Astrocyte (in vitro differentiated cells and primary cell): ENCODE data around the gene STXBP1. TPM values are rescaled to one million over a fixed set of nuclear protein-coding genes. Genes with fewer than 3 reads are reported as not detected.
A peak's percentile ranks its signal among the peaks of the same experiment; 100 is the strongest.

Source experiments
- DNase-seq: peaks from one replicate; pipeline ENCODE4 v3.0.0-alpha.2; 2010; ENCODE audit warnings: low read depth
- FAIRE-seq: peaks from 2 replicates; lab custom pipeline; 2011; peaks lifted over from hg19 to GRCh38; lab: Jason Lieb, UNC
- H2AFZ ChIP-seq: 2 replicates; pipeline ENCODE4 v1.6.0; 2012; ENCODE audit warnings: low read depth, low read length, inconsistent platforms
- H3K27ac ChIP-seq: 2 replicates; pipeline ENCODE4 v1.5.1; 2011; ENCODE audit warnings: low read depth, low read length, inconsistent platforms
- H3K27me3 ChIP-seq: 2 replicates; pipeline ENCODE4 v1.6.0; 2011; ENCODE audit warnings: low read length, inconsistent platforms; ENCODE audit not compliant: insufficient read depth
- H3K36me3 ChIP-seq: 2 replicates; pipeline ENCODE4 v1.5.1; 2011; ENCODE audit warnings: low read length, inconsistent platforms; ENCODE audit not compliant: insufficient read depth
- H3K4me1 ChIP-seq: 2 replicates; pipeline ENCODE4 v1.5.1; 2011; ENCODE audit warnings: low read length, inconsistent platforms; ENCODE audit not compliant: insufficient read depth
- H3K4me2 ChIP-seq: 2 replicates; pipeline ENCODE4 v1.6.0; 2012; ENCODE audit warnings: low read length, inconsistent platforms
- H3K4me3 ChIP-seq: 2 replicates; pipeline ENCODE4 v1.5.1; 2011; ENCODE audit warnings: low read depth, mild to moderate bottlenecking, low read length, inconsistent platforms; ENCODE audit not compliant: insufficient read depth
- H3K79me2 ChIP-seq: 2 replicates; pipeline ENCODE4 v1.6.0; 2012; ENCODE audit warnings: mild to moderate bottlenecking, low read length, inconsistent platforms; ENCODE audit not compliant: insufficient read depth
- H3K9ac ChIP-seq: 2 replicates; pipeline ENCODE4 v1.6.0; 2012; ENCODE audit warnings: mild to moderate bottlenecking, low read length, inconsistent platforms
- H3K9me3 ChIP-seq: 2 replicates; pipeline ENCODE4 v1.5.1; 2012; ENCODE audit warnings: low read depth, mild to moderate bottlenecking, low read length, inconsistent platforms; ENCODE audit not compliant: insufficient read depth
- H4K20me1 ChIP-seq: 2 replicates; pipeline ENCODE4 v1.6.0; 2012; ENCODE audit warnings: low read length, inconsistent platforms; ENCODE audit not compliant: insufficient read depth
- H3K27ac Mint-ChIP-seq: one replicate; pipeline ENCODE4 v1.8.0; 2021; ENCODE audit warnings: mild to moderate bottlenecking, mixed read lengths; ENCODE audit not compliant: unreplicated experiment
- H3K27me3 Mint-ChIP-seq: one replicate; pipeline ENCODE4 v1.8.0; 2021; ENCODE audit warnings: low read depth, mixed read lengths; ENCODE audit not compliant: unreplicated experiment
- H3K36me3 Mint-ChIP-seq: one replicate; pipeline ENCODE4 v1.8.0; 2021; ENCODE audit warnings: low read depth, mixed read lengths; ENCODE audit not compliant: unreplicated experiment
- H3K4me1 Mint-ChIP-seq: one replicate; pipeline ENCODE4 v1.8.0; 2021; ENCODE audit warnings: low read depth, mixed read lengths; ENCODE audit not compliant: unreplicated experiment
- H3K4me3 Mint-ChIP-seq: one replicate; pipeline ENCODE4 v1.8.0; 2021; ENCODE audit warnings: mild to moderate bottlenecking, moderate library complexity, mixed read lengths; ENCODE audit not compliant: unreplicated experiment
- H3K9me3 Mint-ChIP-seq: one replicate; pipeline ENCODE4 v1.8.0; 2021; ENCODE audit warnings: mild to moderate bottlenecking, mixed read lengths; ENCODE audit not compliant: unreplicated experiment
- EZH2 ChIP-seq: IDR thresholded peaks from 2 replicates; pipeline ENCODE4 v1.6.1; 2012; ENCODE audit warnings: mild to moderate bottlenecking, low read length, inconsistent platforms; ENCODE audit not compliant: insufficient read depth
- total RNA-seq: library from RNA; stranded (reverse); gene quantifications from 2 replicates; pipeline ENCODE4 v1.2.1, GENCODE V29; 2021
- TF ChIP-seq, protein P1 (sequence below): IDR thresholded peaks from 2 replicates; pipeline ENCODE4 v1.5.1; 2011; ENCODE audit warnings: low read depth, mild to moderate bottlenecking, inconsistent platforms, low read length, moderate library complexity; ENCODE audit not compliant: insufficient read depth

The STXBP1 gene
- total RNA-seq, 1 donor from 2014 or later, result 39.6 TPM

DNA sequence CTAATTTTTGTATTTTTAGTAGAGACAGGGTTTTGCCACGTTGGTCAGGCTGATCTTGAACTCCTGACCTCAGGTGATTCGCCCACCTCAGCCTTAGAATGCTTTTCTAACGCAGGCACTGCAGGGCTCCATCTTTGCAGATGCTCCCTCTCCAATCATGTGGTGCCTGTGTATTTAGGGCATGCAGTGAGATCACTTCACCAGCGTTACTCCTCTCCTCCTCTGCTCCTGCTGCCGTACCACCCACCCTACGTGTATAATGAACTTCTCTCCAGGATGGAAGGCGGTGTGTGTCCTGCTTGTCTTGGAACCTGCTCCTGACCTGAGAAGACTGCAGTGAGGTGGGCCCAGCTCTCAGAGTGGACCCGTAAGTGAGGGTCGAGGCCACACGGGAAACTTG is 81.1 kb downstream of the STXBP1 start:
- Mint-ChIP-seq H3K4me3 (no peak overlapping the region), H3K27ac (peak overlapping the region; percentile 53), H3K9me3 (peaks cover 3% of the 10 kb centered on the region), H3K27me3 (no peaks in the 10 kb centered on the region), H3K36me3 (peaks cover 34% of the 10 kb centered on the region), H3K4me1 (peaks cover 1% of the 10 kb centered on the region)
- no peak overlapping the region for H3K4me3 ChIP-seq
- no peaks in the 10 kb centered on the region for H3K4me1 ChIP-seq
- H3K9ac ChIP-seq, result no peak overlapping the region
- no peak overlapping the region for H3K27ac ChIP-seq
- H2AFZ ChIP-seq, result no peak overlapping the region
- H3K9me3 ChIP-seq, result no peaks in the 10 kb centered on the region
- FAIRE-seq (no peak), DNase-seq (no peak)
- H3K4me2 ChIP-seq, result no peak overlapping the region
- H3K36me3 ChIP-seq, result peaks cover under 1% of the 10 kb centered on the region
- TF ChIP-seq, protein P1, sequence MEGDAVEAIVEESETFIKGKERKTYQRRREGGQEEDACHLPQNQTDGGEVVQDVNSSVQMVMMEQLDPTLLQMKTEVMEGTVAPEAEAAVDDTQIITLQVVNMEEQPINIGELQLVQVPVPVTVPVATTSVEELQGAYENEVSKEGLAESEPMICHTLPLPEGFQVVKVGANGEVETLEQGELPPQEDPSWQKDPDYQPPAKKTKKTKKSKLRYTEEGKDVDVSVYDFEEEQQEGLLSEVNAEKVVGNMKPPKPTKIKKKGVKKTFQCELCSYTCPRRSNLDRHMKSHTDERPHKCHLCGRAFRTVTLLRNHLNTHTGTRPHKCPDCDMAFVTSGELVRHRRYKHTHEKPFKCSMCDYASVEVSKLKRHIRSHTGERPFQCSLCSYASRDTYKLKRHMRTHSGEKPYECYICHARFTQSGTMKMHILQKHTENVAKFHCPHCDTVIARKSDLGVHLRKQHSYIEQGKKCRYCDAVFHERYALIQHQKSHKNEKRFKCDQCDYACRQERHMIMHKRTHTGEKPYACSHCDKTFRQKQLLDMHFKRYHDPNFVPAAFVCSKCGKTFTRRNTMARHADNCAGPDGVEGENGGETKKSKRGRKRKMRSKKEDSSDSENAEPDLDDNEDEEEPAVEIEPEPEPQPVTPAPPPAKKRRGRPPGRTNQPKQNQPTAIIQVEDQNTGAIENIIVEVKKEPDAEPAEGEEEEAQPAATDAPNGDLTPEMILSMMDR, result no peak
- TF ChIP-seq EZH2, result no peak
- H4K20me1 ChIP-seq, result no peaks in the 10 kb centered on the region
- H3K27me3 ChIP-seq, result no peaks in the 10 kb centered on the region
- H3K79me2 ChIP-seq, result no peaks in the 10 kb centered on the region

DNA sequence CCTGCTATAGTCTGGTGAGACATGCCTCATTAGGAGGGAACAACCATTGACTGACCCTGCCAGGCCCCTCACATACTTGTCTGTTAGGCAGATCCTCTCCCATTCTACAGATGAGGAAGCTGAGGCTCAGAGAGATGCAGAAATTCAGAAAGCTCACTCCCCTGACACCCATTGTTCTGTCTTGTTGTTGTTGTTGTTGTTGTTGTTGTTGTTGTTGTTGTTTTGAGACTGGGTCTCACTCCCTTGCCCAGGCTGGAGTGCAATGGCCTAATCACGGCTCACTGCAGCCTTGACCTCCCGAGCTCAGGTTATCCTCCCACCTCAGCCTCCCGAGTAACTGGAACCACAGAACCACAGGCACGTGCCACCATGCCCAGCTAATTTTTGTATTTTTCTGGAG is 81.6 kb downstream of the STXBP1 start:
- Histone ChIP-seq H3K36me3 (no peaks in the 10 kb centered on the region), H4K20me1 (no peaks in the 10 kb centered on the region), H3K79me2 (no peaks in the 10 kb centered on the region), H3K4me2 (no peak overlapping the region), H3K9ac (no peak overlapping the region), H3K4me1 (no peaks in the 10 kb centered on the region), H3K27ac (no peak overlapping the region), H2AFZ (no peak overlapping the region), H3K4me3 (no peak overlapping the region), H3K27me3 (no peaks in the 10 kb centered on the region), H3K9me3 (no peaks in the 10 kb centered on the region)
- peaks cover 34% of the 10 kb centered on the region for H3K36me3 Mint-ChIP-seq
- H3K4me1 Mint-ChIP-seq, result peaks cover 1% of the 10 kb centered on the region
- TF ChIP-seq, protein P1, result no peak
- no peak for TF ChIP-seq EZH2
- H3K9me3 Mint-ChIP-seq, result peaks cover 3% of the 10 kb centered on the region
- no peak for FAIRE-seq
- H3K27me3 Mint-ChIP-seq, result no peaks in the 10 kb centered on the region
- no peak overlapping the region for H3K4me3 Mint-ChIP-seq
- no peak overlapping the region for H3K27ac Mint-ChIP-seq
- DNase-seq, result no peak

DNA sequence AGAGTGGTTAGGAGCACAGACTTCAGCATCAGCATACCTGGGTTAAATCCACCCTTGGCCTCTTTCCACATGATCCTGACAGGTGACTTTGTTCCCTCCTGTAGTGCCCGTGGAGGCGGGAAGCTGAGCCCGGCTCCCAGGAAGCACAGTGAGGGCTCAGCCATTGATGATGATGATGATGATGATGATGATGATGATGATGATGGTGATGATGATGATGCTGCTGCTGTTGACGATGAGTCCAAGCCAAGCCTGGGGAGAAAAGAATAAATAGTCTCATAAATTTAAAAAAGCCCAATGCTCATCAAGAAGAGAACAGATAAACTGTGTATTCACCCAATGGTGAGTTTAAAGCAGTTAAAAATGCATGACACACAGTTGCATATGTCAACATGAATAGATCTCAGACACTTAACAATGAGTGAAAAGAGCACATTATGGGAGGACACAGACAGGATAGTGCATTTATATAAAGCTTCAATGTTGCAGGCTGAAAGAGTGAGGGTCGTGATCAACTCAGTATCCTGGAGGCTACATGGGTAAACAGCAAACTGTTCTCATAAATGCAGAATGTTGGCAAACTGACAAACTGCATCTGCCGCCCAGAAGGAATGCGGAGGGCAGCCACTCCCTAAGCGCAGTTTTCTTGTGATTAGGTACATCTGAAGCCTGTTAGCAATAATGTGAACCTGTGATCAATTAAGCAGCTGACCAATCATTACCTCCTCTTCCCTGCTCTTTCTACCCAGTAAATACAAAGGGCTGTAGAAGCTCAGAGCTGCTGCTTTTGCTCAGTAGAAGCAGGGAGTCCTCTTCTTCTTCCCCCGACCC is 83.0 kb downstream of the STXBP1 start:
- no peaks in the 10 kb centered on the region for H3K36me3 ChIP-seq
- no peaks in the 10 kb centered on the region for H3K79me2 ChIP-seq
- H3K27ac ChIP-seq, result no peak overlapping the region
- FAIRE-seq (no peak), DNase-seq (no peak)
- H4K20me1 ChIP-seq, result no peaks in the 10 kb centered on the region
- H3K4me2 ChIP-seq, result no peak overlapping the region
- H3K4me3 ChIP-seq, result no peak overlapping the region
- H3K27me3 ChIP-seq, result no peaks in the 10 kb centered on the region
- no peaks in the 10 kb centered on the region for H3K9me3 ChIP-seq
- Mint-ChIP-seq H3K27me3 (no peaks in the 10 kb centered on the region), H3K36me3 (peaks cover 26% of the 10 kb centered on the region), H3K4me1 (no peaks in the 10 kb centered on the region), H3K27ac (no peak overlapping the region), H3K4me3 (no peak overlapping the region), H3K9me3 (peaks cover 2% of the 10 kb centered on the region)
- peaks cover 9% of the 10 kb centered on the region for H3K4me1 ChIP-seq
- no peak for TF ChIP-seq EZH2
- TF ChIP-seq, protein P1, result no peak
- H3K9ac ChIP-seq, result no peak overlapping the region
- H2AFZ ChIP-seq, result no peak overlapping the region
